Neural cell (in vitro differentiated cells): ENCODE data around the gene PHF2. TPM values are rescaled to one million over a fixed set of nuclear protein-coding genes. Genes with fewer than 3 reads are reported as not detected.

ENCODE experiments used
- H2AFZ ChIP-seq: fragments of 200-600, 300-800 bp; sonication (generic), shearing (Covaris generic); 2 replicates; pipeline ENCODE4 v1.6.0; 2014; ENCODE audit warnings: low read depth, mild to moderate bottlenecking, antibody characterized with exemption, low read length, moderate library complexity
- H3F3A ChIP-seq: fragments of 200-600 bp; shearing (Covaris generic); 2 replicates; pipeline ENCODE4 v1.6.1; 2016; ENCODE audit warnings: mild to moderate bottlenecking, moderate library complexity, mixed read lengths, antibody characterized with exemption, low read length; ENCODE audit not compliant: insufficient read depth, poor library complexity, severe bottlenecking
- H3K27ac ChIP-seq: fragments of 200-600, 300-800 bp; sonication (generic), shearing (Covaris generic); 2 replicates; pipeline ENCODE4 v1.5.1; 2014; ENCODE audit warnings: mild to moderate bottlenecking, low read length, moderate library complexity
- H3K27me3 ChIP-seq: fragments of 300-800, 200-600 bp; sonication (generic), shearing (Covaris generic); 2 replicates; pipeline ENCODE4 v1.6.0; 2014; ENCODE audit warnings: mild to moderate bottlenecking, low read depth, low read length, moderate library complexity; ENCODE audit not compliant: insufficient read depth
- H3K36me3 ChIP-seq: fragments of 300-800, 200-600 bp; sonication (generic), shearing (Covaris generic); 2 replicates; pipeline ENCODE4 v1.5.1; 2014; ENCODE audit warnings: mild to moderate bottlenecking, antibody characterized with exemption, low read length, moderate library complexity; ENCODE audit not compliant: insufficient read depth
- H3K4me2 ChIP-seq: fragments of 300-800, 200-600 bp; sonication (generic), shearing (Covaris generic); 2 replicates; pipeline ENCODE4 v1.6.0; 2014; ENCODE audit warnings: mild to moderate bottlenecking, low read length
- H3K4me3 ChIP-seq: fragments of 300-800, 200-600 bp; sonication (generic), shearing (Covaris generic); 2 replicates; pipeline ENCODE4 v1.5.1; 2014; ENCODE audit warnings: mild to moderate bottlenecking, low read length, moderate library complexity
- H3K79me2 ChIP-seq: fragments of 200-600 bp; shearing (Covaris generic); replicated peaks from 2 replicates; pipeline ENCODE4 v1.6.0; 2014; ENCODE audit warnings: mild to moderate bottlenecking, low read length, moderate library complexity; ENCODE audit not compliant: insufficient read depth
- H3K9ac ChIP-seq: fragments of 300-800, 200-600 bp; sonication (generic), shearing (Covaris generic); 2 replicates; pipeline ENCODE4 v1.6.1; 2016; ENCODE audit warnings: mild to moderate bottlenecking, low read length, mixed read lengths
- H3K9me2 ChIP-seq: fragments of 200-600 bp; shearing (Covaris generic); 2 replicates; pipeline ENCODE4 v1.6.1; 2016; ENCODE audit warnings: mild to moderate bottlenecking, low read length, mixed read lengths; ENCODE audit not compliant: insufficient read depth
- H3K9me3 ChIP-seq: fragments of 200-600, 300-800 bp; sonication (generic), shearing (Covaris generic); 2 replicates; pipeline ENCODE4 v1.6.1; 2016; ENCODE audit warnings: mild to moderate bottlenecking, mixed run types, low read length, moderate library complexity, mixed read lengths
- H4K20me1 ChIP-seq: fragments of 200-600 bp; shearing (Covaris generic); 2 replicates; pipeline ENCODE4 v1.6.1; 2016; ENCODE audit warnings: mild to moderate bottlenecking, mixed run types; ENCODE audit not compliant: insufficient read depth
- EP300 ChIP-seq: fragments of 450-650 bp; conservative IDR thresholded peaks from 2 replicates; pipeline ENCODE4 v1.6.1; 2014; ENCODE audit warnings: antibody characterized with exemption, mild to moderate bottlenecking, moderate library complexity; ENCODE audit not compliant: poor library complexity, severe bottlenecking
- EZH2 ChIP-seq: fragments of 200-600, 300-800 bp; shearing (Covaris generic), sonication (generic); IDR thresholded peaks from 2 replicates; pipeline ENCODE4 v1.6.1; 2014; ENCODE audit warnings: antibody characterized with exemption, low read length, borderline replicate concordance, mild to moderate bottlenecking; ENCODE audit not compliant: insufficient read depth, poor library complexity, severe bottlenecking
- MXI1 ChIP-seq: fragments of 450-650 bp; conservative IDR thresholded peaks from 2 replicates; pipeline ENCODE4 v1.6.1; 2014; ENCODE audit warnings: antibody characterized with exemption, mild to moderate bottlenecking; ENCODE audit not compliant: poor library complexity, severe bottlenecking
- POLR2AphosphoS5 ChIP-seq: IDR thresholded peaks from 2 replicates; pipeline ENCODE4 v1.6.1; 2012
- RAD21 ChIP-seq: fragments of 450-650 bp; conservative IDR thresholded peaks from 2 replicates; pipeline ENCODE4 v1.6.1; 2014; ENCODE audit warnings: antibody characterized with exemption, mild to moderate bottlenecking, moderate library complexity
- SMC3 ChIP-seq: fragments of 450-650 bp; conservative IDR thresholded peaks from 2 replicates; pipeline ENCODE4 v1.6.1; 2014; ENCODE audit warnings: antibody characterized with exemption, mild to moderate bottlenecking, moderate library complexity; ENCODE audit not compliant: poor library complexity
- TAF1 ChIP-seq: IDR thresholded peaks from 2 replicates; pipeline ENCODE4 v1.6.1; 2012; ENCODE audit warnings: low read depth
- polyA plus RNA-seq: library from polyadenylated mRNA; depleted of rRNA; stranded (reverse); fragments of >200 nt; gene quantifications from 2 replicates; pipeline ENCODE4 v1.2.3, GENCODE V29; 2014
- TF ChIP-seq, protein P1 (sequence below): IDR thresholded peaks from 2 replicates; pipeline ENCODE4 v1.6.1; 2012; ENCODE audit warnings: borderline replicate concordance
- TF ChIP-seq, protein P2 (sequence below): fragments of 450-650 bp; IDR thresholded peaks from 2 replicates; pipeline ENCODE4 v1.5.1; 2014; ENCODE audit warnings: antibody characterized with exemption, mild to moderate bottlenecking, moderate library complexity; ENCODE audit not compliant: poor library complexity, severe bottlenecking

Gene PHF2
- polyA plus RNA-seq, 1 donor from 2014 or later: 42.4 TPM

DNA sequence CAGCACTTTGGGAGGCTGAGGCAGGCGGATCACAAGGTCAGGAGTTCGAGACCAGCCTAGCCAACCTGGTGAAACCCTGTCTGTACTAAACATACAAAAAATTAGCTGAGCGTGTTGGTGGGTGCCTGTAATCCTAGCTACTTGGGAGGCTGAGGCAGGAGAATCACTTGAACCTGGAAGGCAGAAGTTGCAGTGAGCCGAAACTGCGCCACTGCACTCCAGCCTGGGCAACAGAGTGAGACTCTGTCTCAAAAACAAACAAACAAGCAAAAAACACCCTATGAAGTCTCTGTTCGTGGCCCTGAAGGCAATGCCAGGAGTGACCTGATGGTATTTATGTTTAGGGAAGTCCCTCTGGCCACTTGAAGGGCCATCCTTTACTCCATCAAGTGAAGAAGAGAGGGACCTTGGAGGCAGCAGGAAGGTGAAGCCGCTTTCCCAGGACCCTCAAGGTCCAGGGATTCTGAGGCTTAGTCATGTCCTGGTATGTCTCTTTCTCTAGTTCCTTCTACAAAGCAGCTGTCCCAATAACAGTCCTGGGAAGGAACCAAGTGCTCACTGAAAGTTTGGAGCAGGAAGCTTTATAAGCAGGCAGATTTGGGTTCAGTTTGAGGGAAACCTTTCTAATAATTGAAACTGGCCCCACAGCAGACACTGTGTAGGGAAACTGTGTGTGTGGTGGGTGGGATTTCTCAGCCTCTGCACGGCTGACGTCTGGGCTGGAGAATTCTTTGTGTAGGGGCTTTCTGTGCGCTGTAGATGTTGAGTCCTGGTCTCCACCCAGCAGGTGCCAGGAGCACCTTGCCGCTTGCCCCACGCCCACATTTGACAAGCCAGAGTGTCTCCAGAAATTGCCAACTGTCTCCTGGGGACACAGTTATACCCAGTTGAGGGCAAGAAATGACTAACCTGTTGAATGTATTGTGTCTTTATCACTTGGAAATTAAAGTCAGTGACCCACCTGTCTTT lies 12.5 kb downstream of the PHF2 start:
- Histone ChIP-seq H3K4me2 (no peak overlapping the region), H3K9me2 (no peaks in the 10 kb centered on the region), H3K36me3 (no peaks in the 10 kb centered on the region), H3K27ac (no peak overlapping the region), H3K4me3 (no peak overlapping the region), H3F3A (no peaks in the 10 kb centered on the region), H2AFZ (no peak overlapping the region), H4K20me1 (peaks cover 3% of the 10 kb centered on the region), H3K79me2 (peaks cover 51% of the 10 kb centered on the region), H3K9ac (no peak overlapping the region), H3K9me3 (no peaks in the 10 kb centered on the region), H3K27me3 (no peaks in the 10 kb centered on the region)
- TF ChIP-seq MXI1: no peak
- TF ChIP-seq POLR2AphosphoS5: no peak
- TF ChIP-seq, protein P1, sequence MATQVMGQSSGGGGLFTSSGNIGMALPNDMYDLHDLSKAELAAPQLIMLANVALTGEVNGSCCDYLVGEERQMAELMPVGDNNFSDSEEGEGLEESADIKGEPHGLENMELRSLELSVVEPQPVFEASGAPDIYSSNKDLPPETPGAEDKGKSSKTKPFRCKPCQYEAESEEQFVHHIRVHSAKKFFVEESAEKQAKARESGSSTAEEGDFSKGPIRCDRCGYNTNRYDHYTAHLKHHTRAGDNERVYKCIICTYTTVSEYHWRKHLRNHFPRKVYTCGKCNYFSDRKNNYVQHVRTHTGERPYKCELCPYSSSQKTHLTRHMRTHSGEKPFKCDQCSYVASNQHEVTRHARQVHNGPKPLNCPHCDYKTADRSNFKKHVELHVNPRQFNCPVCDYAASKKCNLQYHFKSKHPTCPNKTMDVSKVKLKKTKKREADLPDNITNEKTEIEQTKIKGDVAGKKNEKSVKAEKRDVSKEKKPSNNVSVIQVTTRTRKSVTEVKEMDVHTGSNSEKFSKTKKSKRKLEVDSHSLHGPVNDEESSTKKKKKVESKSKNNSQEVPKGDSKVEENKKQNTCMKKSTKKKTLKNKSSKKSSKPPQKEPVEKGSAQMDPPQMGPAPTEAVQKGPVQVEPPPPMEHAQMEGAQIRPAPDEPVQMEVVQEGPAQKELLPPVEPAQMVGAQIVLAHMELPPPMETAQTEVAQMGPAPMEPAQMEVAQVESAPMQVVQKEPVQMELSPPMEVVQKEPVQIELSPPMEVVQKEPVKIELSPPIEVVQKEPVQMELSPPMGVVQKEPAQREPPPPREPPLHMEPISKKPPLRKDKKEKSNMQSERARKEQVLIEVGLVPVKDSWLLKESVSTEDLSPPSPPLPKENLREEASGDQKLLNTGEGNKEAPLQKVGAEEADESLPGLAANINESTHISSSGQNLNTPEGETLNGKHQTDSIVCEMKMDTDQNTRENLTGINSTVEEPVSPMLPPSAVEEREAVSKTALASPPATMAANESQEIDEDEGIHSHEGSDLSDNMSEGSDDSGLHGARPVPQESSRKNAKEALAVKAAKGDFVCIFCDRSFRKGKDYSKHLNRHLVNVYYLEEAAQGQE: no peak
- TF ChIP-seq EZH2: no peak
- no peak for TF ChIP-seq RAD21
- TF ChIP-seq TAF1: no peak
- TF ChIP-seq, protein P2, sequence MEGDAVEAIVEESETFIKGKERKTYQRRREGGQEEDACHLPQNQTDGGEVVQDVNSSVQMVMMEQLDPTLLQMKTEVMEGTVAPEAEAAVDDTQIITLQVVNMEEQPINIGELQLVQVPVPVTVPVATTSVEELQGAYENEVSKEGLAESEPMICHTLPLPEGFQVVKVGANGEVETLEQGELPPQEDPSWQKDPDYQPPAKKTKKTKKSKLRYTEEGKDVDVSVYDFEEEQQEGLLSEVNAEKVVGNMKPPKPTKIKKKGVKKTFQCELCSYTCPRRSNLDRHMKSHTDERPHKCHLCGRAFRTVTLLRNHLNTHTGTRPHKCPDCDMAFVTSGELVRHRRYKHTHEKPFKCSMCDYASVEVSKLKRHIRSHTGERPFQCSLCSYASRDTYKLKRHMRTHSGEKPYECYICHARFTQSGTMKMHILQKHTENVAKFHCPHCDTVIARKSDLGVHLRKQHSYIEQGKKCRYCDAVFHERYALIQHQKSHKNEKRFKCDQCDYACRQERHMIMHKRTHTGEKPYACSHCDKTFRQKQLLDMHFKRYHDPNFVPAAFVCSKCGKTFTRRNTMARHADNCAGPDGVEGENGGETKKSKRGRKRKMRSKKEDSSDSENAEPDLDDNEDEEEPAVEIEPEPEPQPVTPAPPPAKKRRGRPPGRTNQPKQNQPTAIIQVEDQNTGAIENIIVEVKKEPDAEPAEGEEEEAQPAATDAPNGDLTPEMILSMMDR: no peak
- no peak for TF ChIP-seq EP300
- no peak for TF ChIP-seq SMC3

DNA sequence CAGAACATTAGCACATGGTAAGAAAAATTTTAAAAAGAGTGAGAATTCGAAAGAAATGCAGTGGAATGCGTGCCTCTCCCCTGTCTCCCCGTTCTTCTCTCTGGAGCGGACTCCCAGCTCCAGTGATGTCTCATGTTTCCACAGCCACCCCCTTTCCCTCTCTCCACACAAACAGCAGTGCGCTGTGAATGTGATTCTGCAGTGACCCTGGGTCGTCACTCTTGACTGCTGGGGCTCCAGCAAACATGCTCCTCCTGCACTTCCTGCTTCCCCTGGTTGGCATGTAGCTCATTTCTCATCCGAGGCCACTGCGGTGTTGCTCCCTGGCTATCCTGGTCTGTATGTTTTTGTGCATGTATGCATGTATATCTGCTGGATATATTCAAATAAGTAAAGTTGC lies 13.3 kb downstream of the PHF2 start:
- H2AFZ ChIP-seq: no peak overlapping the region
- peaks cover 3% of the 10 kb centered on the region for H4K20me1 ChIP-seq
- no peaks in the 10 kb centered on the region for H3K9me3 ChIP-seq
- H3K4me3 ChIP-seq: no peak overlapping the region
- no peaks in the 10 kb centered on the region for H3K36me3 ChIP-seq
- H3K9ac ChIP-seq: no peak overlapping the region
- no peaks in the 10 kb centered on the region for H3F3A ChIP-seq
- H3K9me2 ChIP-seq: no peaks in the 10 kb centered on the region
- H3K4me2 ChIP-seq: no peak overlapping the region
- H3K27ac ChIP-seq: no peak overlapping the region
- H3K79me2 ChIP-seq: peaks cover 54% of the 10 kb centered on the region
- TF ChIP-seq SMC3 (no peak), TAF1 (no peak), POLR2AphosphoS5 (no peak), MXI1 (no peak), RAD21 (no peak), EP300 (no peak), EZH2 (no peak)
- TF ChIP-seq, protein P2: no peak
- TF ChIP-seq, protein P1: no peak
- no peaks in the 10 kb centered on the region for H3K27me3 ChIP-seq
